NCI-H69 (cell line): ENCODE measurements around the gene PTEN.

Experiments
- DNase-seq: peaks from one replicate; lab custom pipeline; 2025; lab: John Stamatoyannopoulos, UW

PTEN gene

DNA sequence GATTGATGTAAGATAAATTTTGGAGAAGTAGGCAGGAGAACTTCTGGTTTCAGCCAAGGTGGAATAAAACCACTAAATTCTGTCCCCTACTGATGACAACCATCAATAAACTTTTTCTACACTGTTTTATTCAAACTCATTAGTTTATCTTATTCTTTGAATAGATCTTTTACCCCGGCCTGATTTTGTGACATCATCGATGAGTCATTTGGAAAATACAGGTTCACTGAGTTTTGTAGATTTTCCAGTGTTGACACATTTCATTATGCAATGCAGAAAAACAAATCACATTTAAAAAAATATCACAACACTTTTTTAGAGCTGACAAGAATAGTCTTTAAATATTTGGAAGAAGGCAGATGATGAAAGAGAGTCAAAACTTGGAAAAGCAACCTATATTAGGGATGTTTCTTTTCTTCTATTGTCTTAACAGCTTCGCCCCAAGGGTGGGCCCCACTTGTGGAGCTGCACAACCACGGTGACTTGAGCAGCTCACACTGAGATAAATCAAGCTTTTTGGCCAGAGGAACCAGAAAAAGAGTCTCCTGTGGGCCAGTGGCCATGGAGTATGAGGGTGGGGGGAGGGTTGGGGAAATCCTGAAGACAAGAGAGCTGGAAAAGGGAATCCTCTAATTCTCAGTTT, 112.8 kb downstream of the PTEN start:
- DNase-seq = no peak

DNA sequence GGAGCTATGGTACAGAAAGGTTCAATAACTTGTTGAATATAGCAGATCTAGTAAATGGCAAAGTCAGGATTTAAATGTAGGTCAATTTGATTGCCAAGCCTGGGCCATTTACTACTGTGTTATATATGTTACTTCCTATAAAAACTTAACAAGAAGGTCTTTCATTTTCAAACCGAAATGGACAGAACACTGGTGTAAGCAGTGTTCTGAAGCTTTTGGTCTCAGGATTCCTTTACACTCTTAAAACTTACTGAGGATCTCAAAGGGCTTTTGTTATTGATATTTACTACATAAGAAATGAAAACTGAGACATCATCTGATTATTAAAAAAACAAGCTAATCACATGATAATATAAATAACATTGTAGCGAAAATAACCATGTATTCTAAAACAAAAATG, 114.7 kb downstream of the PTEN start:
- no peak for DNase-seq

GRCh38 chr10:87979847-87980246, 116.4 kb downstream of the PTEN start:
- no peak for DNase-seq

DNA sequence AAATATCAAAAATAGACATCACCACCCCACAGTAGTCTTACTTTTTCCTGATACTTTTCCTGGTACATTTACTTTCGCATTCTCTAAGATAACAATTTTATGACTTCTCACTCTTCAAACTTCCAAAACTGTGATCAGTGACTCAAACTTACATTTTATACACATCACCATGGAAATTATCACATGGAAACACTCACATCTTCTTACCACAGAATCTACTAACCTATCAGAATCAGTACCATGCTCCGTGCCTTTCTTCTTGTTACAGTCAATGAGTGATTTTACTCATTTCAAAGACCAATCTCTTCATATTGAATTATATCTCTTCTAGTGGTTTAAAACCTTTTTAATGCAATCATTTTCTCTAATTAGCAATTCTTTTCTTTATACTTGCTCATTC, 120.3 kb downstream of the PTEN start:
- DNase-seq = no peak

- no peak for DNase-seq
Observed at GRCh38 chr10:87987206-87987605, 123.8 kb downstream of the PTEN start.

- DNase-seq = no peak
Observed at GRCh38 chr10:87991946-87992345, 128.5 kb downstream of the PTEN start.

- DNase-seq = no peak
Observed at GRCh38 chr10:88004451-88004850, 141.0 kb downstream of the PTEN start.

DNA sequence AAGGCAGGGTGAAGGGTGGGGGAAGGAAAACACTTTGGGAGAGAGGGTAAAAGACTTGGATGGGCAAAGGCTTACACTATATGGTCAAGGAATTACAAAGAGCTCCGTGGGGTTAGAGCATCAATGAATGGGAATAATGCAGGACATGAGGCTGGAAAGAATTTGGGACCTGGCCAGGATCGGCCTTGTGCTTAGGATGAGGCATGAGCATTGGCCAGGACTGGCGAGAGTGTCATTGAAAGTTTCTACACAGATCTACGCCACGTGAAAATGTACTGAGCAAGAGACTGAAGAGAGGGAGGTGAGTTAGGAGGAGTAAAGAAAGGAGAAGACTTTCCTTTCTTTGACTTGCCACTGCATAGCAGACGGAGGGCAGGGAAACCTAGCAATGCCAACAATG, 142.8 kb downstream of the PTEN start:
- DNase-seq = no peak

DNA sequence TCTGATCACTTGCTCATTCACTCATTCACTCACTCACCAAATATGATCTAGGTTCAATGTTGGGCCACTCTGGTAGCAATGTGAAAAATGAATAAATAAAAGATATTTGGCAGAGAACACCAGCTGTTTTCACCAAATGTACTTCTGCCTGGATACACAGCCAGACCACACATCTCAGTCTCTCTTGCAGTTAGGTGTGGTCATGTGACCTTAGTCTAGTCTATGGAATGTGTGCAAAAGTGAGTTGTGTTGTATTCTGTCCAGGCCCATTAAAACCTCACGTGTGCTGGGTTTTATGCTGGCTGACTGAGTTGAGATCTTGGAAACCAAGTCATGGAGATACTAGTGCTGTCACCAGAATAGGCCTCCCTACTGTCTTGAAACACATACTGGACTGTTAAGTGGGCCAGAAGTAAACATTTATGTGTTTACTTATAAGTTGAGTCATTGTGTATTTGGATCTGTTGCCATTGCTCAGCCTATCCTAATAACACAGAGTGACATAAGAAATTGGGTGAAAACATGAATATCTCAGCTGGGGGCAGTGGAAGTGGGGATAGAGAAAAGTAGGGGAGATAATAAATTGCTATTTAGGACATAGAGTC, 145.5 kb downstream of the PTEN start:
- peak; percentile 16 for DNase-seq

DNA sequence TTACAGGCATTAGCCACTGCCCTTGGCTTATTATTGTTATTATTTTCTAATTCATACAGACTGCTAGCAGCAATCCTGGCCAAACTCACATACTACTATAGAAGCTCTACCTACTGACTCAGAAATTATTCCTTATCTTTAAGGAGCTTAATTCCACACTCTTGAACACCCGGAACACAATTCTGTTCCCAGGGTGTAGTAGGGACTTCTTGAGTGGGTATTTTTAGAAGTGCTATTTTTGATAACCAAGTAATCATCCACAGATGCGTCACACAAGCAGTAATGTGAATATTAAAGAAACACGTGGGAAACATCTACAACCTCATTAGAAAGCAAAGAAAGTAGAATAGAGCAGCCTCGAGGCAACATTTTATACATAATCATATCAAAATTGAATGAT, 149.2 kb downstream of the PTEN start:
- no peak for DNase-seq

DNA sequence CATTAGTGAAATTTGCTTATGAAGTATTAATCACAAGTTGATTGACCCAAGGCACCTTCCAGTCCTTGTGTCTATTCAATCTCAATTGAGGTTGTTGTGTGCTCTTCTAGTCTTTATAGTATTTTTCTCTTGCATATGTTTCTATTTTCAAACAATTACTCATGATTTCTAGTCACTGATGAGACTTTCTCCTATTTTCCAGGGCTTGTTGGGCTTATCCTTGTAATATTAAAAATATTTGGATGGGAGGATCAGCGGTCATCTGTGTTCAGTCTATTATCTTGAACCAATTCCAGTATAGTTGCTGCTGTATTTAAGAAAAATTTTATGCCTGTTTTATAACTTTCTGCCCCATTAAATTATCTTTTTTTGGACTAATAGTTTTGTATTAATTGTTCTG, 154.4 kb downstream of the PTEN start:
- DNase-seq = no peak

- no peak for DNase-seq
Observed at GRCh38 chr10:88019753-88020152, 156.3 kb downstream of the PTEN start.
